Measurements from ENCODE around the gene CEP41. TPM values are rescaled to one million over a fixed set of nuclear protein-coding genes. Genes with fewer than 3 reads are reported as not detected.

The CEP41 gene
- total RNA-seq, 4 donors from 2014 or later = 4.4 to 9.6 (median 5.3) TPM

DNA sequence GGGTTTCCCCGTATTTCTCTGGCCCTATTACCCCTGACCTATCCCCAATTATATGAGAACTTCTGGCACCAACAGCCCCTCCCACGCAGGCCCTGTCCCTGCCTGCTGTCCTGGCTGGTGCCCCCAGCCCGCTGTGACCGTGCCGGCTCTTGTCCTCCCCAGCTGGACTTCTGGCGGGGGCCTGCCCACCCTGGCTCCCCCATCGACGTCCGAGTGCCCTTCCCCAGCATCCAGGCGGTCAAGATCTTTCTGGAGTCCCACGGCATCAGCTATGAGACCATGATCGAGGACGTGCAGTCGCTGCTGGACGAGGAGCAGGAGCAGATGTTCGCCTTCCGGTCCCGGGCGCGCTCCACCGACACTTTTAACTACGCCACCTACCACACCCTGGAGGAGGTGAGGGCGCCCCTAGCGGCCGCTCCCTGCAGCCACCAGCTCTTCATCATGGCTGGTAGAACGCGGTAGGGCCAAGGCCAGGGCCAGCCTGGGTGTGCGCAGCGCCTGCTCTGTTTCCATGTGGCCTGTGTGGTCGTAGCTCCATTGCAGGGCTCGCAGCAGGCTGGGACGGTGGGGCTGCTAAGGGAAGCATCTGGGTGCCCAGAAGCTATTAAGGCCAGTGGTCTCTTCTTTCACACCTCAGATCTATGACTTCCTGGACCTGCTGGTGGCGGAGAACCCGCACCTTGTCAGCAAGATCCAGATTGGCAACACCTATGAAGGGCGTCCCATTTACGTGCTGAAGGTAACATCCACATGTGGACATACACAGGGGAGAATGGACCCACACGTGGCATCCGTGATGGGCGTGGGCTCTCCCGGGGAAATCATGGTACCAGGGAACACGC is 59.1 kb downstream of the CEP41 start:
- Histone ChIP-seq H3K4me3 (no peak overlapping the region), H3K27me3 (no peaks in the 10 kb centered on the region), H3K36me3 (no peaks in the 10 kb centered on the region), H3K27ac (no peak overlapping the region), H3K4me1 (peaks cover 0 to 18% (median 3%) of the 10 kb centered on the region in 4 donors), H3K9me3 (peaks cover 0 to 4% (median 0%) of the 10 kb centered on the region in 4 donors)
- WGBS, 2 donors = 90 to 91% methylated on average over 37 to 41 of the region's 41 CpGs
- DNase-seq (ENCODE audit: low spot score in 2 of 2) = no peak
- TF ChIP-seq POLR2A (IDR thresholded peaks at IDR 0.05) = no peak
- no peak for TF ChIP-seq CTCF (IDR thresholded peaks at IDR 0.05)
- TF ChIP-seq EP300 (IDR thresholded peaks at IDR 0.05) = no peak

GRCh38 chr7:130380861-130381455 is 59.9 kb downstream of the CEP41 start:
- TF ChIP-seq CTCF (IDR thresholded peaks at IDR 0.05) (no peak), EP300 (IDR thresholded peaks at IDR 0.05) (no peak)
- 79 to 90% methylated on average over 7 of the region's 7 CpGs for WGBS, 2 donors
- Histone ChIP-seq H3K4me1 (peaks cover 0 to 17% (median 3%) of the 10 kb centered on the region in 4 donors), H3K27ac (peak overlapping the region in 1 of 4 donors; percentile 20), H3K27me3 (no peaks in the 10 kb centered on the region), H3K4me3 (no peak overlapping the region), H3K36me3 (no peaks in the 10 kb centered on the region), H3K9me3 (peaks cover 0 to 12% (median 0%) of the 10 kb centered on the region in 4 donors)
- DNase-seq (ENCODE audit: low spot score in 2 of 2) = no peak

DNA sequence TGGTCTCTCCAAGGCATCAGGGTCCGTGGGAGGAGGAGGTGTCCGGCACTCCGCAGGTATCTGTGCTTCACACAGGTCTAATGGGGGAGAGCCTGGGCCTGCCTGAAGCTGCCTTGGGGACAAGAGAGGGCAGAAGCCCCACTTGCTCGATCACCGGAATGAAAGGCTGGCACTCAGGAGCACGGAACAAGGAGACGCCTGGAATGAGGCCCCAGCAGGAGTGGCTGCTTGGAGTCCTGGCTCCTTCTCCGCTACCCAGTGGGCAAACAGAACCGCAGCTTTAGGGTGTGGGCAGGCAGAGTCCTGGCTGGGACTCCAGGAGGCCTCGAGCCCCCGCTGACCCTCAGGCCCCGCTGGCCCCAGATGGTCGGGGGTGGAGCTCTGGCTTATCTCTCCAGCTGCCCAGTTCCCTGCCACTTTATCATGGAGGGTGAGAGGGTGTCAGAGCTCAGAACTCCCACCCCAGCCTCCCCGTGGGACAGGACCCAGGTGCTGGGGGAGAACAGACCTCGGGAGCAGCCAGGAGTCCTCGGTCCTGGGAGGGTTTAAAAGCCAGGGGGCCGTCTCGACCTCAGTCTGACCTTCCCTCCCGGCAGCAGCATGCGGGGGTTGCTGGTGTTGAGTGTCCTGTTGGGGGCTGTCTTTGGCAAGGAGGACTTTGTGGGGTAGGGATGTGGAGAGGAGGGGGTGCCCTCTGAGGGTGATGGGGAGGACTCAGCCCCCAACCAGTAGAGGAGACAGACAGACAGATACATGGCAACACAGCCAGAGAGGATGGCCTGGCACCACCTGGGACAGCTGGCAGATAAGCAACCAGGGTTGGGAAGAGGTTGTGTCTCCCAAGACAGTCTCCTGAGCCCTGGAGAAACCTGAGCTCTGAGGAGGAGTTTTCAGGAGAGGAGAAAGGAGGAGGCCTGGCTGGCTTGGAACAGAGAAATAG is 60.6 kb downstream of the CEP41 start, which contains the start of gene CPA1:
CPA1 (plus strand) TSS at position 574 of the 940 bp plus-strand sequence; CDS start at position 601, 27 bp downstream.
- Histone ChIP-seq H3K27ac (peak within 1 kb of the TSS in 3 of 4 donors; percentile 15 to 50 (median 38)), H3K4me1 (peaks cover 0 to 17% (median 3%) of the 10 kb centered on the region in 4 donors), H3K27me3 (no peaks in the 10 kb centered on the region), H3K9me3 (peaks cover 0 to 14% (median 0%) of the 10 kb centered on the region in 4 donors), H3K36me3 (no peaks in the 10 kb centered on the region), H3K4me3 (no peak within 1 kb of the TSS)
- DNase-seq (ENCODE audit: low spot score in 2 of 2) = no peak
- TF ChIP-seq CTCF (IDR thresholded peaks at IDR 0.05) (no peak), POLR2A (IDR thresholded peaks at IDR 0.05) (no peak), EP300 (IDR thresholded peaks at IDR 0.05) (no peak)
- WGBS, 2 donors = 26 to 33% methylated on average over 18 to 19 of the region's 20 CpGs

DNA sequence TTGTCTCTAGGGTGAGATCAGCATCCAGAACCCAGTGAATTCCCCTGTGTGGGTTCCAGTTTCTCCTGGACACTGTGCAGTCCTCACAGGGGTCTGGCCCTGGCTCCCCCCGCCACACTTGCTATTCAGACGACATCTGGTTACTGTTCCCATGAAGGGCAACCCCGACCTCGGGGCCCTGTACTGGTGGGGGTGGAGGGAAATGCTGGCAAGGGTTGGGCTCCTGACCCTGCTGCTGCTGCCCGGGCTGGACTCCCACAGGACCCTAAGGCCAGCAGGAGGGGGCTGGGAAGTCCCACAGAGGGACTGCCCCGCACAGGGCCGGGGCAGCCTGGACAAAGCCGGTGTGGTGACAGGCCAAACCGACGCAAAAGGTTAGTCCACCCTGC is 61.3 kb downstream of the CEP41 start:
- 60 to 68% methylated on average over 9 to 10 of the region's 10 CpGs for WGBS, 2 donors
- H3K36me3 ChIP-seq = no peaks in the 10 kb centered on the region
- no peaks in the 10 kb centered on the region for H3K27me3 ChIP-seq
- H3K9me3 ChIP-seq = peaks cover 0 to 14% (median 0%) of the 10 kb centered on the region in 4 donors
- H3K4me1 ChIP-seq = peaks cover 0 to 17% (median 3%) of the 10 kb centered on the region in 4 donors
- TF ChIP-seq EP300 (IDR thresholded peaks at IDR 0.05) = no peak
- no peak for TF ChIP-seq POLR2A (IDR thresholded peaks at IDR 0.05)
- no peak for TF ChIP-seq CTCF (IDR thresholded peaks at IDR 0.05)
- no peak overlapping the region for H3K4me3 ChIP-seq
- no peak for DNase-seq (ENCODE audit: low spot score in 2 of 2)
- peak overlapping the region in 1 of 4 donors; percentile 50 for H3K27ac ChIP-seq
